Measurements from ENCODE around the gene PTBP2. TPM values are rescaled to one million over a fixed set of nuclear protein-coding genes. Genes with fewer than 3 reads are reported as not detected.

Gene PTBP2
- total and polyA plus RNA-seq, 2 of the 8 experiments (the other 6 are each of a cell fraction or from before 2014, with no cell fraction given), result 24.2 to 61.7 TPM

DNA sequence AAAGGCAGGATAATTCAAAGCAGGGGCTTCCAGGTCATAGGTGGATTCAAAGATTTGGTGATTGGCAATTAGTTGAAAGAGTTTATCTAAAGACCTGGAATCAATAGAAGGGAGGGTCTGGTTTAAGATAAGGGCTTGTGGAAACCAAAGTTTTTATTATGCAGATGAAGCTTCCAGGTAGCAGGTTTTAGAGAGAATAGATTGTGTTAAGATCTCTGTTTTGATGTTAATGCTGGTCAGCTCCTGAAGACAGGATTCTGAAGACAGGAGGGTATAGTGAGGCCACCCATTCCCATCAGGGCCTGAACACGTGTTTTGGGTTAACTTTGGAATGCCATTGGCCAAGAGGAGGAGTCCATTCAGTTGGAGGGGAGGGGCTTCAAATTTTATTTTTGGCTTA lies 6.1 kb upstream of the PTBP2 start (continued):
- TF ChIP-seq MAFK (IDR thresholded peaks at IDR 0.05; ENCODE audit: low read depth, low read length), result no peak
- TF ChIP-seq, protein P1, sequence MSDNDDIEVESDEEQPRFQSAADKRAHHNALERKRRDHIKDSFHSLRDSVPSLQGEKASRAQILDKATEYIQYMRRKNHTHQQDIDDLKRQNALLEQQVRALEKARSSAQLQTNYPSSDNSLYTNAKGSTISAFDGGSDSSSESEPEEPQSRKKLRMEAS (IDR thresholded peaks at IDR 0.05), result peak; percentile 94
- no peak for TF ChIP-seq TBP (IDR thresholded peaks at IDR 0.05; ENCODE audit: low read depth, low read length)
- no peak for TF ChIP-seq SIN3A (conservative IDR thresholded peaks at IDR 0.05 in 1 of 2, IDR thresholded peaks at IDR 0.05 in 1 of 2; ENCODE audit: low read depth in 1 of 2, low read length in 2 of 2)
- no peak for TF ChIP-seq TCF12 (IDR thresholded peaks at IDR 0.05; ENCODE audit: low read depth, low read length)
- TF ChIP-seq KDM5A (IDR thresholded peaks at IDR 0.05; ENCODE audit: low read length), result no peak
- no peak for TF ChIP-seq SAP30 (IDR thresholded peaks at IDR 0.05; ENCODE audit: insufficient read depth, insufficient replicate concordance, low read length)
- TF ChIP-seq JUN (IDR thresholded peaks at IDR 0.05; ENCODE audit: low read depth, low read length), result no peak
- TF ChIP-seq RNF2 (IDR thresholded peaks at IDR 0.05; ENCODE audit: borderline replicate concordance, low read depth, low read length, missing control alignments, poor library complexity, severe bottlenecking), result no peak

Data from H1 (cell line).